Esophagus muscularis mucosa (tissue), 3 donors: ENCODE results near the gene NKD2.

Experiments
- CTCF ChIP-seq, 3 experiments: fragments of 200-600 bp in 2 of 3; fragments of 450-650 bp in 1 of 3; sonication (generic) in 2 of 3; IDR thresholded peaks; one replicate each; pipeline ENCODE4 v1.5.1; 2017 to 2019; ENCODE audit warnings: antibody characterized with exemption in 3 of 3, mild to moderate bottlenecking in 2 of 3, moderate library complexity in 1 of 3
- EP300 ChIP-seq: sonication (generic); formaldehyde crosslinking; IDR thresholded peaks from one replicate; pipeline ENCODE4 v1.6.1; 2017; ENCODE audit warnings: antibody characterized with exemption

- TF ChIP-seq CTCF (IDR thresholded peaks at IDR 0.05) (no peak), EP300 (no peak)
Measured at GRCh38 chr5:978054-978453, 30.5 kb upstream of the NKD2 start.
